Liver (tissue), 3 donors: ENCODE results near the gene CAMK1D.

Experiments used
- ATF3 ChIP-seq: IDR thresholded peaks from 2 replicates; pipeline ENCODE4 v1.6.1; 2016; ENCODE audit warnings: antibody characterized with exemption
- CTCF ChIP-seq: fragments of 150-350 bp; IDR thresholded peaks from 2 replicates; pipeline ENCODE4 v1.5.1; 2017; ENCODE audit warnings: improper control_type of control experiment, low read depth, low read length; ENCODE audit not compliant: missing input control
- FOXA1 ChIP-seq: IDR thresholded peaks from 2 replicates; pipeline ENCODE4 v1.6.1; 2016; ENCODE audit warnings: antibody characterized with exemption
- GABPA ChIP-seq, 2 donors: IDR thresholded peaks in 1 of 2; conservative IDR thresholded peaks in 1 of 2; 2 replicates each; pipeline ENCODE4 v1.6.1; 2016; ENCODE audit warnings: antibody characterized with exemption in 2 of 2, mild to moderate bottlenecking in 1 of 2, moderate library complexity in 1 of 2
- JUND ChIP-seq, 2 donors: IDR thresholded peaks; 2 replicates each; pipeline ENCODE4 v1.6.1; 2016; ENCODE audit warnings: antibody characterized with exemption in 2 of 2
- YY1 ChIP-seq: IDR thresholded peaks from 2 replicates; pipeline ENCODE4 v1.6.1; 2016; ENCODE audit warnings: antibody characterized with exemption, mild to moderate bottlenecking
- TF ChIP-seq, protein P1 (sequence below): IDR thresholded peaks from 2 replicates; pipeline ENCODE4 v1.6.1; 2016; ENCODE audit warnings: antibody characterized with exemption, mild to moderate bottlenecking
- TF ChIP-seq, protein P2 (sequence below): IDR thresholded peaks from 2 replicates; pipeline ENCODE4 v1.6.1; 2016; ENCODE audit warnings: antibody characterized with exemption
- donor health status: healthy.
- donor health status: healthy.

GRCh38 chr10:12622691-12623090 lies 273.3 kb downstream of the CAMK1D start:
- TF ChIP-seq CTCF (no peak), JUND (IDR thresholded peaks at IDR 0.05) (no peak), YY1 (no peak), FOXA1 (no peak), GABPA (IDR thresholded peaks at IDR 0.05 in 1 of 2, conservative IDR thresholded peaks at IDR 0.05 in 1 of 2) (no peak), ATF3 (no peak)
- TF ChIP-seq, protein P1, sequence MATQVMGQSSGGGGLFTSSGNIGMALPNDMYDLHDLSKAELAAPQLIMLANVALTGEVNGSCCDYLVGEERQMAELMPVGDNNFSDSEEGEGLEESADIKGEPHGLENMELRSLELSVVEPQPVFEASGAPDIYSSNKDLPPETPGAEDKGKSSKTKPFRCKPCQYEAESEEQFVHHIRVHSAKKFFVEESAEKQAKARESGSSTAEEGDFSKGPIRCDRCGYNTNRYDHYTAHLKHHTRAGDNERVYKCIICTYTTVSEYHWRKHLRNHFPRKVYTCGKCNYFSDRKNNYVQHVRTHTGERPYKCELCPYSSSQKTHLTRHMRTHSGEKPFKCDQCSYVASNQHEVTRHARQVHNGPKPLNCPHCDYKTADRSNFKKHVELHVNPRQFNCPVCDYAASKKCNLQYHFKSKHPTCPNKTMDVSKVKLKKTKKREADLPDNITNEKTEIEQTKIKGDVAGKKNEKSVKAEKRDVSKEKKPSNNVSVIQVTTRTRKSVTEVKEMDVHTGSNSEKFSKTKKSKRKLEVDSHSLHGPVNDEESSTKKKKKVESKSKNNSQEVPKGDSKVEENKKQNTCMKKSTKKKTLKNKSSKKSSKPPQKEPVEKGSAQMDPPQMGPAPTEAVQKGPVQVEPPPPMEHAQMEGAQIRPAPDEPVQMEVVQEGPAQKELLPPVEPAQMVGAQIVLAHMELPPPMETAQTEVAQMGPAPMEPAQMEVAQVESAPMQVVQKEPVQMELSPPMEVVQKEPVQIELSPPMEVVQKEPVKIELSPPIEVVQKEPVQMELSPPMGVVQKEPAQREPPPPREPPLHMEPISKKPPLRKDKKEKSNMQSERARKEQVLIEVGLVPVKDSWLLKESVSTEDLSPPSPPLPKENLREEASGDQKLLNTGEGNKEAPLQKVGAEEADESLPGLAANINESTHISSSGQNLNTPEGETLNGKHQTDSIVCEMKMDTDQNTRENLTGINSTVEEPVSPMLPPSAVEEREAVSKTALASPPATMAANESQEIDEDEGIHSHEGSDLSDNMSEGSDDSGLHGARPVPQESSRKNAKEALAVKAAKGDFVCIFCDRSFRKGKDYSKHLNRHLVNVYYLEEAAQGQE = no peak
- TF ChIP-seq, protein P2, sequence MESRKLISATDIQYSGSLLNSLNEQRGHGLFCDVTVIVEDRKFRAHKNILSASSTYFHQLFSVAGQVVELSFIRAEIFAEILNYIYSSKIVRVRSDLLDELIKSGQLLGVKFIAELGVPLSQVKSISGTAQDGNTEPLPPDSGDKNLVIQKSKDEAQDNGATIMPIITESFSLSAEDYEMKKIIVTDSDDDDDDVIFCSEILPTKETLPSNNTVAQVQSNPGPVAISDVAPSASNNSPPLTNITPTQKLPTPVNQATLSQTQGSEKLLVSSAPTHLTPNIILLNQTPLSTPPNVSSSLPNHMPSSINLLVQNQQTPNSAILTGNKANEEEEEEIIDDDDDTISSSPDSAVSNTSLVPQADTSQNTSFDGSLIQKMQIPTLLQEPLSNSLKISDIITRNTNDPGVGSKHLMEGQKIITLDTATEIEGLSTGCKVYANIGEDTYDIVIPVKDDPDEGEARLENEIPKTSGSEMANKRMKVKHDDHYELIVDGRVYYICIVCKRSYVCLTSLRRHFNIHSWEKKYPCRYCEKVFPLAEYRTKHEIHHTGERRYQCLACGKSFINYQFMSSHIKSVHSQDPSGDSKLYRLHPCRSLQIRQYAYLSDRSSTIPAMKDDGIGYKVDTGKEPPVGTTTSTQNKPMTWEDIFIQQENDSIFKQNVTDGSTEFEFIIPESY = no peak
